ENCODE data around the gene SLC25A10. TPM values are rescaled to one million over a fixed set of nuclear protein-coding genes. Genes with fewer than 3 reads are reported as not detected.

The SLC25A10 gene
- total RNA-seq, 1 experiment from 2014 or later: 30.9 TPM

DNA sequence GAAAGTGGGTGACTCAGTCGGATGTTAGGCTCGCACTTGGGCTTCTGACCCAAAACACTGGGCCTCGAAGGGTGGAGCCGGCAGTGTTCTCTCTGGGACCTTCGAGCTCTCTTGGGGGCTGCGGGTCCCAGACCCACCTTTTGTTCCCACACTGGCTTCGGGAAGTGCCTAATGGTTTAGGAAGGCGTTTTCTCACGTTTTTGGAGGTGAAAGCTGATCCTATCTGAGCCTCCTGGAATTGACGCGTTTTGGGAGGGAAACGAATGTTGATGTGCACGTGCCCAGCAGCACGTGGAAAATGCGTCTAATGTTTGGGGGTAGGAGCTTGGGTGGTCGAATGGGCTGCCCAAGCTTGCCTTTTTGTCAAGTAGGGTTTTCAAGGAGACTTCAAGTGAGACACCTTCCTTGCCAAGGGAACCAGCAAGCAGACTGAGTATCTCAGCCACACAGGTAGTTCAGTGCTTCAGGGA, 27.6 kb upstream of the SLC25A10 start:
- Histone ChIP-seq H3K4ac (ENCODE audit: low read depth, low read length) (no peak overlapping the region), H3K27me3 (ENCODE audit: insufficient read depth, low read length) (no peaks in the 10 kb centered on the region), H3K4me1 (ENCODE audit: insufficient read depth, low read length) (no peaks in the 10 kb centered on the region), H3K56ac (ENCODE audit: insufficient read length, low read depth, low read length) (no peak overlapping the region), H4K20me1 (ENCODE audit: control insufficient read depth, insufficient read depth, insufficient read length) (no peaks in the 10 kb centered on the region), H3K9ac (ENCODE audit: extremely low read depth, insufficient read length, low read length) (peak overlapping the region; percentile 53), H3K79me1 (ENCODE audit: insufficient read depth, low read depth, low read length, poor library complexity, severe bottlenecking) (peaks cover 8% of the 10 kb centered on the region), H3T11ph (ENCODE audit: low read length) (no peak overlapping the region), H2BK12ac (ENCODE audit: insufficient read length, low read depth, low read length) (no peak overlapping the region), H2BK20ac (ENCODE audit: low read depth, low read length, poor library complexity, severe bottlenecking) (no peak overlapping the region), H3K79me2 (ENCODE audit: insufficient read depth, low read length) (peaks cover 11% of the 10 kb centered on the region; the same call in 1 of the 2 replicates), H3K4me2 (ENCODE audit: insufficient read depth, insufficient read length, low read length) (peak overlapping the region; percentile 92), H2AFZ (ENCODE audit: low read length) (no peak overlapping the region), H4K91ac (ENCODE audit: insufficient read length, low read depth, low read length) (no peak overlapping the region), H4K5ac (ENCODE audit: insufficient read length, low read depth, low read length) (no peak overlapping the region), H2BK15ac (ENCODE audit: low read depth, low read length) (no peak overlapping the region), H2BK5ac (ENCODE audit: insufficient read length, low read length) (no peak overlapping the region), H3K14ac (ENCODE audit: insufficient read depth, low read length) (no peak overlapping the region), H3K23me2 (ENCODE audit: insufficient read length, low read depth, low read length, poor library complexity, severe bottlenecking) (peaks cover 10% of the 10 kb centered on the region), H3K23ac (ENCODE audit: insufficient read length, low read depth, low read length) (no peak overlapping the region), H3K18ac (ENCODE audit: insufficient read length, low read depth, low read length) (no peak overlapping the region), H4K8ac (replicated peaks; ENCODE audit: insufficient read length, low read depth, low read length) (no peak overlapping the region), H2AK5ac (ENCODE audit: insufficient read length, low read length) (no peak overlapping the region), H3K9me3 (ENCODE audit: control insufficient read depth, low read depth, low read length) (no peaks in the 10 kb centered on the region), H3K27ac (ENCODE audit: insufficient read length, low read depth, low read length) (no peak overlapping the region), H2BK120ac (ENCODE audit: low read depth, low read length, poor library complexity, severe bottlenecking) (no peak overlapping the region)
- no peak for TF ChIP-seq CTCF (conservative IDR thresholded peaks at IDR 0.05)
- DNase-seq: no peak
- Mint-ChIP-seq H3K4me3 (peak overlapping the region; percentile 86 to 89), H3K27me3 (ENCODE audit: low read depth) (no peaks in the 10 kb centered on the region), H3K27ac (peak overlapping the region; percentile 26 to 87 (median 77); a peak in 4 of 7 replicates), H3K36me3 (ENCODE audit: insufficient read depth in 1 of 3, low read depth in 3 of 3) (peaks cover 22 to 49% (median 44%) of the 10 kb centered on the region in 3 experiments), H3K9me3 (no peaks in the 10 kb centered on the region), H3K4me1 (peaks cover 14 to 20% of the 10 kb centered on the region in 2 experiments)
- no CpG with 5 or more reads among the region's 16 CpGs for WGBS (ENCODE audit: extremely low coverage, insufficient read length, low lambda C conversion rate)
